ENCODE data around the gene ZC3H10.

- TF ChIP-seq CTCF (IDR thresholded peaks at IDR 0.05; ENCODE audit: extremely low read depth in 1 of 2, insufficient read depth in 1 of 2, low read depth in 1 of 2, low read length in 2 of 2) (no peak), EZH2 (IDR thresholded peaks at IDR 0.05; ENCODE audit: borderline replicate concordance, low read depth, low read length, severe bottlenecking) (no peak), GATA2 (IDR thresholded peaks at IDR 0.05; ENCODE audit: insufficient read depth, insufficient read length, low read depth, low read length) (no peak), POLR2A (IDR thresholded peaks at IDR 0.05; ENCODE audit: low read depth, low read length) (no peak), POLR2AphosphoS5 (IDR thresholded peaks at IDR 0.05; ENCODE audit: insufficient read depth, low read depth, low read length) (peak; percentile 28)
Measured at GRCh38 chr12:56158926-56159461, 40.9 kb downstream of the ZC3H10 start.

Measured in endothelial cell of umbilical vein (primary cell).